Activated T-helper 9 cell treated with anti-CD3 and anti-CD28 coated beads, Interleukin-2, amount 50 U/mL, for 16 hours (primary cell): ENCODE measurements around the gene ADAM30.
"Not testable (repeated sequence)": the region's sequence is repeated elsewhere in the genome, so short reads cannot be mapped to it uniquely, and the experiment has no call there.

Experiments
- DNase-seq: peaks from one replicate; pipeline ENCODE4 v3.0.0-alpha.2; 2020; ENCODE audit warnings: low read depth

The ADAM30 gene

DNA sequence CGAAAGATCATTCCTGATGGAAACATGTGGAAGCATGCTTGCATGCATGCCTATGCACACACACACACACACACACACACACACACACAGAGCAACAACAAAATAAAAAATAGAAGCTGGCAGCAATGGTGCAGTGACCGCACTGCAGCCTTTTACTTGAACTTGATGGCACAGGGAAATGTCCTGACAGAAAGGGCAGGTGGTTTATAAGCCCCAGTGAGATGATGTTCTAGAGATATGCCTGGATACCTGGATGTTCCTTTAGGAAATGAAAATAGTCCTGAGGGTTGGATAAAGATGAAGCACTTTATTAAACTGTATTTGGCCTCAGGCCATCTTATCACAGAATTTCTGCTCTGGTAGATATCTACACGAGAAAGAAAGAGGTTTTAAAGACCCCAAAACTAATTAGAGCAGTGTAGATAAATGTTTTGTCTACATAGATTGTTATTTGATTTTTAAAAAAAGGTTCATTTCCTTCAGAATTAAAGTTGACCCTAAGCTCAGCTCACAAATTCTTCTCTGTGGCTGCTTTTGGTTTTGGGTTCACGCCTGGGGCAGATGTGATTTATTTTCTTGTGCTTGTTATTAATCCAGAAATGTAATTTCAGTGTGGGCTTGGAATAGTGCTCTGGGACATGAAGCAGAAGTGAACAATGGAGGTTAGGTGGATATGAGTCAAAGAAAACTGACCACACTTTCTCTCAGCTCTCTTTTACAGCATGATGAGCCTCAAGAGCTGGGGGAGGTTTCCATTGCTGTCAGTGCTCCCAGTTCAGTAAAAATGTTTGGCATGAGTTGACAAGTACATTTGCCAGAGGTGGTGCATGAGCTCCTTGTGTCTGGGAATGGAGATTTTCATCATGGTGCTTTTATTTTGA, 22.9 kb downstream of the ADAM30 start:
- DNase-seq = no peak

DNA sequence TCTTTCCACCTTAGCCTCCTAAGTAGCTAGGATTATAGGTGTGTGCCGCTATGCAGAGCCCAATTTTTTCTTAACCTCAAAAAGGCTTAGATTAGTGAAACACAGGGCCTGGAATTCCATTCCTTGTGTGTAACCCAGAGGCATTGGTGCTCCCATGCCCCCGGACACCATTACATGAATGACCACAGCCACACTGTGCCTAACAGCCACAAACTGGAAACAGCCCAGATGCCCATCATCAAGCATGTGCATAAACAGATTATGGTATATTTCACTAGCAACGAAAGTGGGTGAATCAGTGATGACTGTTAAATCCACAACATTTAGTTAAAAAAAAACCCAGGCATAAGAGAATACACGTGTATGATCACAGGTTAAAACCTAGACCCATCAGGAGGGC, 24.4 kb downstream of the ADAM30 start:
- no peak for DNase-seq

DNA sequence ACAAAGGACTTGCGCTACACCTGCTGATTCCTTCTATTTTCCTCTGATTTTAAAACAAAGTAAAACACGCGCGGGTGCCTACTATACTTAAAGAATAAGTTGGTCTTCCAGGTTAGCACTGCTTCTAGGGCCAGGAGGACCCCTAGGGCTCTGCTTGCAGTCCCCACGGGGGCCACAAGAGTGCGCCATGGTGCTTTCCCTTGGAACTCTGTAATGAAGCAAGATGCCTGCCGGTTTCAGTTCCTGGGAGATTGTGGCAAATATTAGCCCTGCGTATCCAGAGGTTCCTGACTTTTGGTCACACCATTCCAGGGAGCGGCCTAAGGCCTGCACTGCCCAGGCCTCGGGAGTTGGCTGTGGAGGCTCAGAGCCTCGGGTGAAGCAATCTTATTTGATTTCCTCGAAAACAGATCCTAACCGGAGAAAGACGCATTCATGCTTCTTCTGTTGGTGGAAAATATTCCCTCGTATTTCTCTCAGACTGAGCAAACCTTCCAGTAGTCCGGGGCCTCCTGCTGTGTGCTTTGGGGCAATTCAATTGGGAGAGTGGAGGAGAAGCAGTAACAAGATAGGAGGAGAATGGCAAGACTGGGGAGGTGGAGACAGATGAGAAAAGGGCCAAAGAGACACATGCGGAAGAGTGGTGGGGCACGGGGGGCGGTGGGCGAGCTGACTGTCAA, 25.3 kb downstream of the ADAM30 start:
- peak; percentile 12 for DNase-seq

DNA sequence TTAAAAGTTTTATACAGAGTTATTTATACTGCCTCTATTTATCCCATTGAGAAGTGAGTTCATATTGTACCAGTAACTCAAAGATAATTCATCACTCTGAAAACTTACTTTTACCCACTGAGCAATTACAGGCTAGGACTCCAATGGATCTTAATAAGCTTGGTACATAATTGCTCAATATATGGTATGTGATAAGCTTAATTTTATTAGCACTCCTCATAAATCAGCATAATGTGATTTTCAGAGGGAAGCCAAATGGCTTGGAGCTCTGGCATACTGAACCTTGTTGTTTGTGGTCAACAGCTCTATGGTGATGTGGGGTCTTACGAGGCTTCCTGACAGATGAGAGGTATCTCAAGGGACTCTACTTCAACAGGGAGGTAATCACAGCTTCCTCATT, 26.3 kb downstream of the ADAM30 start:
- DNase-seq = no peak

DNA sequence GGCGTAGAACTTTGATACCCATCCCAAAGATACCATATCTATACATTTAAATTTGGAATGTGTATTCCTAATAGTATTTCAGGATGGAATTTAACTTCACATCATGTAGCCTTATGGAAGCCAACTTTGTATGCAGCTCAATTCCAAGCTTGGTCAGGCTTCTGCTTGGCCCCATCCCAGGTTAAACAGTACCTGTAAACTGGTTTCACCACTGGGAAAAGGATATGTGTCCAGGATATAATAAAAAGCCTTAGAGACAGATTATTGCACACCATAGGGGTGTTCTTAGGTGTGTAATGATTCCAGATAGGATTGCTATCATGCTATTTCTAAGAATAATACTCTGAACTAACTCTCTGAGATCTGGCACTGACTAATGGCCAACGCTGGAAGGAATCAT, 28.1 kb downstream of the ADAM30 start:
- no peak for DNase-seq

DNA sequence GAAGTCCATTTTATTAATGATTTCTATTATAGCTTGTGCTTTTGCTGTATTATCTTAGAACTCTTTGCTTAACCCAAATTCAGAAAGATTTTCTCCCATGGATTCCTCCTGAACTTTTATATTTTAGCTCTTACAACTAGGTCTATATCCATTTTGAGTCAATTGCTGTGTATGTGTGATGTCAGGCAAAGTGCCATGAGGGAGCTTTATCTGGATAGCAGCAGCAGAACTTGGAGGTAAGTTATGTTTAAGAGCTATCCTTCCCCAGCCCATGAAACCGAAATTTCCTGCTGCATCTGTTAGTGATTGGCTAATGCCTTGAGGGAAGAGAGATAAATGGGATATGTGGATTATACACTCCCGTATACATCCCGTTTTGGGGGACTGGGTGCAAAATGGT, 29.9 kb downstream of the ADAM30 start:
- DNase-seq = no peak

DNA sequence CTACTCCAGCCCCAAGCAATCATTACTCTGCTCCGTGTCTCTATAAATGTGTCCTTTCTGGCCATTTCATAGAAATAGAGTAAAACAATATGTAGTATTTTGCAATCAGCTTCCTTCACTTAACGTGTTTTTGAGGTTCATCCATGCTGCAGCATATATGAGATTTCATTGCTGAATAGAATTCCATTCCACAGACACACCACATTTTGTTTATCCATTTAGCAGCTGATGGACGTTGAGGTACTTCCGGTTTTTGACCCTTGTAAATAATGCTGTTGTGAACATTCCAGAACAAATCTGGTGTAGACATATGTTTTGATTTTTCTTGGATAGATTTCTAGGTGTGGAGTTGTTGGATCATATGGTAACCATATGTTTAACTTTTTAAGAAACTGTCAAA, 30.7 kb downstream of the ADAM30 start:
- no peak for DNase-seq

DNA sequence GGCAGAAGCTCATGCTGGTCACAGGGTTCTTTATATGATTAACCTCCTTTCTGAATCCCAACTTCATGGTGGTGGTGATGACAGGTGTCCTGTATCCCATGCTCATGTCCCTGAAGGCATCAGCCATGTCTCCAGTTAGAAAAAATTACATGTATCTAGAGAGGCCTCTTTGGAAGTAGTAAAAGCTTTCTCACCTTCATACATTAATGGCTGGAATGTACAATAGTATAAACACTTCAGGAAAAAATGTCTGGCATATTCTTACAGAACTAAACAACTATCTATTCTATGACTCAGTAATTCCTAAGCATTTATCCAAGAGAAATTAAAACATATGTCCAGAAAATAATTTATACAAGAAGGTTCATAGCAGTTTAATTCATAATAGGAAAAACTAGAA, 34.0 kb downstream of the ADAM30 start:
- no peak for DNase-seq

DNA sequence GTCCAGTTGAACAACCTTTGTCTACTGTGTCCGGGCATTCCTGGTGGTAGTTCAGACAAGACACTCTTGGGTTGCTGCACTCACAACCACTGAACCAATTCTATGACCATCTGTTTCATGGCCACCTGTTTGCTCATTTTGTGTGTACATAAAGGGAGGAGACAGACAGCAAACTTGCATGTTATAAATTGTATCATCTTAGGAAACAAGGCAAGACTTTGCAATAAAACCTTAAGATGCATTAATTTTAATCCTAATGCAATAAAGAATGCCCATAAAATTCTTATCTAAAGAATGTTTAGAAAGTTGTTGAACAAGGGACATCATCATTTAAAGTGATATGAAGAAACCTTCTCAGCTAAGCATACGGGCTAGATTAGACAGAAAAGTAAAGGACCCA, 34.8 kb downstream of the ADAM30 start:
- DNase-seq = no peak

DNA sequence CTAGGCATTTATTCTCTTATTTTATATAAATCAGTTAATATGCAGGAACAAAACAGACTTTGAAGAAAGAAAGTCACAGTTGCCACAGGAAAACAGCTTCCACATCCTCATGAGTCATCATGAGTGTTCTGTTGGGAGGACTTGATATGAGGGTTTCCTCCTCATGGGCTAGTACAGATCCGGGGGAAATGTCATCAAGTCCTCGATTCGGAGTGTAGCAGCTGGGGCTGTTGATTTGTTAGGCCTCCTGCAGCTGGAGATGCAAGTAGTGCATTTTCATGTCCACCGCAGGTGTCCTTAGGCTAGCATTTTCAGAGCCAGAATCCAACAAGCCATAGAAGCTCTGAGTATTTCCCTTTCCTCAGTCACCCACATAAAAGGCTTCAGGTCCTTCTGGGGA, 36.7 kb downstream of the ADAM30 start:
- no peak for DNase-seq

DNA sequence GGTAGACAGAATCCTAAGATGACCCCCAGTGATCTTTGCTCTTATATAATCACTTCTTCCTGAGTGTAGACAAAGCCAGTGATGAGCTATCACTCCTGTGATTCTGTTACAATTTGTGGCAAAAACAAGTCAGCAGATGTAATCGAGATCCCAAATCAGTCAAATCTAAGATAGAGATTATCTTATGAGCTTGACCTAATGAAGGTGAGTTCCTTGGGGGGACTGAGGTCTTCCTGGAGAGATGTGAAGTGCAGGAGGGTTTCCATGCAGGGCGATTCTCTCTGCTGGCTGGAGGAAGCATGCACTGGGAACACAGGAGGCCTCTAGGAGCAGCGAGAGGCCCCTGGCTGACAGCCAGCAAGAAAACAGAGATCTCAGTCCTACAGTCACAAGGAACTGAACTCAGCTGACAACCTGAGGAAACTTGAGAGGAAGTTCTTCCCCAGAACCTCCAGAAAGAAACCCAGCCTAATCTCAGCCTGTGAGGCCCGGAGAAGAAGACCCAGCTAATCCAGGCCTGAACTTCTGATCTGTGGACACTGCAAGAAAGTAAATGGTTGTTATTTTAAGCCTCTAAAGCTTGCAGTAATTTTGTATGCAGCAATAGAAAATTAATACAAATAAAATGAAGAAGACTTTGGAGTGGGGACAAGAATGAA, 37.6 kb downstream of the ADAM30 start:
- DNase-seq = not testable (repeated sequence)

DNA sequence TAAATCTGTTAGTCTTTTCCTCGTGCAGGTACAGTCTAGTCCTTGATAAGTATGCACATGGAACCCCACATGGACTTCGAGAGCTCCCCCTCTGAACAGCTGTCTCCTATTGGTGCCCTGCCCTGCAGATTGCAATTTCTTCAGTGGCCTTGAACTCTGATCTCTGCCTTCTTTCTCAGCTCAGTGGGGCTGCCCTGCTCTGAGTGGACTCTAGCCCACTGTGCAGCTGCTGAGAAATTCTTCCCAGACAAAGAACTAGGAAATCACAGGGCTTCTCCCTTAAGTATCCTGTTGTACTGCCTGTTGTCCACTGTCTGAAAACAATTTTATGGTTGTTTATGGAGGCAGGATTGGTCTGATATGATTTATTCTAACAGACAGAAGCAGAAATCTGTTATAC, 38.2 kb downstream of the ADAM30 start:
- no peak for DNase-seq

DNA sequence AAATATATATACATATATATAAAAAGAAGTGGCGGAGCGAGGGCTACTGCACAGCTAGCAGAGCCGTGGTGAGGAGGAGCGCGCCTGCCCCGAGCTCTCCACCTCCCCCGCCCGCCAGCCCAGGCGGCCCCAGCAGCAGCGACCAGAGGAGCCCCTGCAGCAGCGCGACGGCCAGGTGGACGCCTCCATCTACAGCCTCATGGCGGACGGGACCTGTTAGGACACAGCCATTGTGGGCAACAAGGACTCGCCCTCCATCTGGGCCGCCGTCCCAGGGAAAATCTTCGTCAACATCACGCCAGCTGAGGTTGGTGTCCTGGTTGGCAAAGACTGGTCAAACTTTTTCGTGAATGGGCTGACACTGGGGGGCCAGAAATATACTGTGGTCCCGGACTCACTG, 43.2 kb downstream of the ADAM30 start:
- no peak for DNase-seq

DNA sequence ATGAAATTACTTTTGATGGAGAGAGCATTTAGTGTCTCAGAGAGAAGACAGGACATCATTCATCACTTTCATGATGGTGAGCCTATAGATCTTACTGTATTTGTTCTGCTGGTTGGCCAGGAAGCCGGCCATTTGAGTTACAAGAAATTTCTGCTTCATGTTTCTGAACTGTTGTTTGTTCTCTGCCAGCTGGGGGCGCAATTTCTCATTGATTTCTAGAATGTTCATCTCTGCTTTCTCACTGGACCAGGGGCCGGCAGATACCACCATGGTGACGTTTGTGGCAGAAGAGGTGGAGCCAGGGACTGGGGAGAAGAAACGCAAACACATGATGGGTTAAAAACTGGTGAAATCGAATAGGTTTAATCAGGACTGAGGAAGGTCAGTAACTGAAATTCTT, 52.1 kb downstream of the ADAM30 start:
- DNase-seq = not testable (repeated sequence)
